Measurements from ENCODE around the gene PHF14.
"Not testable (repeated sequence)": the region's sequence is repeated elsewhere in the genome, so short reads cannot be mapped to it uniquely, and the experiment has no call there.

Gene PHF14

GRCh38 chr7:10990748-10991147 is 17.1 kb downstream of the PHF14 start:
- DNase-seq, result not testable (repeated sequence)

- DNase-seq, result peak; percentile 4
Measured at GRCh38 chr7:10995482-10996166, 22.0 kb downstream of the PHF14 start.

GRCh38 chr7:10998996-10999757 is 25.5 kb downstream of the PHF14 start:
- DNase-seq, result no peak

DNA sequence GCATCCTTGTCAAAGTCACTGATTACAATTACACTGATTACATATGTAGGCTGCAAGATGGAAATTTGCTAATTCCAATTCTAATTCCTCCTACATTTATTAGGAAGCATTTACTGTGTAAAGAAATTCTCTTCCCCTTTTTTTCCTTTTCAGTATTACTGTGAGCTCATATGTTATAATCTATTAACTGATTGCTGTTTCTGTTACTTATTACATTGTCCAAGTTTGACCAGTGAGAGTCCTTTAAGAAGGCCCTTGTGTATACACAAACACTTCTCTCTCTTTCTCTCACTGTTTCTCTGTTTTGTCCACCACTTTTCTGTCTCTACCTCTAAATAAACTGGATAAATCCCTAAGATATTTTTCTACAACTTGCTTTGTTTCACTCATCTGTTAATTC is 31.5 kb downstream of the PHF14 start:
- no peak for DNase-seq

GRCh38 chr7:11006291-11006690 is 32.6 kb downstream of the PHF14 start:
- DNase-seq, result no peak

DNA sequence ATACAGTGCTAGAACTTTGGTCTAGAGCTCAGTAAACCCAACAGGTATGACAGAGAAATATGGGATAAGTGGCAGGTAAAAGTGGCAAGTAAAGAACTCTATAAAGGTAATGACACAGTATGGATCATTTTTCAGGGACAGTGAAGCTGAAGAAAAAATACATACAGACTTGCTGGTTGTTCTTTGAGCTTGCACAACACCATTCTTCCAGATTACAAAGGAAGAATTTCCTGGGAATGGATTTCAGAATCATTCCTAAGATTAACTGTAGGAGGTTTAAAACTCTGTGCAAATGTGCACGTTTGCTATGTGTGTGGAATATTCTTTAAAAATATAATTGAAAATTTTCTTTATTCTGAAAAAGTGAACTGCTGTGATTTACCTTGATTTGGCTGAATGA is 36.0 kb downstream of the PHF14 start:
- no peak for DNase-seq

DNA sequence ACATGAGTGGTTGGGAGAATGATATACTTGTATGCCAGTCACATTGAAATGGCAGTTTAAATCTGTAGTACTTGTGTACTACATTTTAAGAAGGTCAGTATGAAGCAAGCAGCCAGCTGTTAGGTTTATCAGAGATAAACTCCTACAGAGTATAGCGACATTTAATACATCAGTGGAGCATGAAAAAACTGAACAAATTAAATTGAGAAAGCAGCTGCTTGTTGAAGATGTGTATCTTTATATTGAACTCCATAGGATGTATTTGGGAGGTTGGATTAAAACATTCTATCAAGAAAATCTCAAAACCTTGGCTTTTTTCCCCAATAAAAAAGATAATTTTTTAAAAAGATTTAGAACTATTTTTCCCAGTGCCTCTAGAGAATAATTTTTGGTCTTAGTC is 47.8 kb downstream of the PHF14 start:
- no peak for DNase-seq

GRCh38 chr7:11026452-11027359 is 53.0 kb downstream of the PHF14 start:
- DNase-seq, result no peak

- DNase-seq, result no peak
Measured at GRCh38 chr7:11035661-11036060, 62.0 kb downstream of the PHF14 start.

- no peak for DNase-seq
Measured at GRCh38 chr7:11039974-11040373, 66.3 kb downstream of the PHF14 start.

DNA sequence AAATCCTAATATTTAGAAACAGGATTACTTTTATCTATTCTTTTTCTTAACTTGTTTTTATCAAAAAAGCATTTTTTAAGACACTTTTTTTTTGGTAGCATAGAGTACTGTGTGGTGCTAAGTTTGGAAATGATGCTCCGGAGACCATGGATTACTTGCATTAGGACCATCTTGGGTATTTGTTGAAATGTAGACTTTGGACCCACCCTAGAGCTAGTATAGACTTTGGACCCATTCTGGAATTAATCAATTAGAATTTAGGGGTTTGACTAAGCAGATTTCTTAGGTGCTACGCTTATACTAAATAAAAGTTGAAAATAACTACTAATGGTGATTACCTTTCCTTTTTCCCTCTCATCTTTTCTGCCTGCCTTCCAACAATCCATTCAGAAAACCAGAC is 80.4 kb downstream of the PHF14 start:
- DNase-seq, result no peak

GRCh38 chr7:11060893-11061292 is 87.2 kb downstream of the PHF14 start:
- no peak for DNase-seq

- no peak for DNase-seq
Measured at GRCh38 chr7:11062110-11062509, 88.4 kb downstream of the PHF14 start.

DNA sequence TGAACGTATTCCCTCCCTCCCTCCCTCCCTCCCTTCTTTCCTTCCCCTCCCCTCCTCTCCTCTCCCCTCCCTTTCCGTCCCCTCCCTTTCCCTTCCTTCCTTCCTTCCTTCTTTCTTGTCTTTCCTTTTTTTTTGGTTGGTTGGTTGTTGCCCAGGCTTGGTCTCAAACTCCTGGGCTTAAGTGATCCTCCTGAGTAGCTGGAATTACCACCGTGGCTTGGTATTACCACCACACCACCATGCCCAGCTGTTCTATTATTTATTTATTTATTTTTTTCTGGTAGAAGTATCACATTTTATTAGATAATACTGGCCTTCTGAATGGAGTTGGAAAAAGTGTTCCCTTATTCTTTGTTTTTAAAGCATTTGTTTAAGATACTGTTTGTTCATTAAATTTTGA is 95.9 kb downstream of the PHF14 start:
- DNase-seq, result no peak

- DNase-seq, result no peak
Measured at GRCh38 chr7:11077816-11078215, 104.1 kb downstream of the PHF14 start.

GRCh38 chr7:11078247-11078834 is 104.7 kb downstream of the PHF14 start:
- DNase-seq, result no peak

DNA sequence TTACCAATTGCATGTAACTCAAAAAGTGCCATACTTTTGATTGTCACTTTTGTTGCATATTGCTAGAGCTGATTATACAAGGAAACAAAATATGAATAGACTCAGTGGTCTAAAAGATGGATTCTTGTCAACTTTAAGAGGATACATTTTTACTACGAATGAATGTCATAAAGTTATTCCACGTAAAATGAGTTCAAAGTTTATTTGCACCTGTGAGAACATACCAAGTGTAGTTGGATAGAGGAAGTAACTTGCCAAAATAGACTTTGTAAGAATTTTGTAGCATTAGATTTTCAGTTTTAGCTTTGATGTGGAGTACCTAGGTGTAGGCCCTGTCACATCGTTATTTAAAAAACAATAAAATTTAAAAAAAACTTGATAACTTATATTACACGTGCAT is 106.2 kb downstream of the PHF14 start:
- no peak for DNase-seq

DNA sequence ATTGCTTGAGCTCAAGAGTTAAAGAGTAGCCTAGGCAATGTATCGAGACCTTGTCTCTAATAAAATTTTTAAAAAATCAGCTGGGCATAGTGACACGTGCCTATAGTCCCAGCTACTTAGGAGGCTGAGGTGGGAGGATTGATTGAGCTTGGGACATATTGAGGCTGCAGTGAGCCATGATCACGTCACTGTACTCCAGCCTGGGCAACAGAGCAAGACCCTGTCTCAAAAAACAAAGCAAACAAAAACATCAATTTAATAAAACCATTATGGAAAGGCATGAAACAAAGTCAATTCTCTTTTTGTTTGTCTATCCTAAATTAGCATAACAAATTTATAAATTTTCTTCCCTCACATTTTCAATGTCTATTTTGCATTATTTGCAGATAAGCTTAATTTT is 108.4 kb downstream of the PHF14 start:
- DNase-seq, result no peak

DNA sequence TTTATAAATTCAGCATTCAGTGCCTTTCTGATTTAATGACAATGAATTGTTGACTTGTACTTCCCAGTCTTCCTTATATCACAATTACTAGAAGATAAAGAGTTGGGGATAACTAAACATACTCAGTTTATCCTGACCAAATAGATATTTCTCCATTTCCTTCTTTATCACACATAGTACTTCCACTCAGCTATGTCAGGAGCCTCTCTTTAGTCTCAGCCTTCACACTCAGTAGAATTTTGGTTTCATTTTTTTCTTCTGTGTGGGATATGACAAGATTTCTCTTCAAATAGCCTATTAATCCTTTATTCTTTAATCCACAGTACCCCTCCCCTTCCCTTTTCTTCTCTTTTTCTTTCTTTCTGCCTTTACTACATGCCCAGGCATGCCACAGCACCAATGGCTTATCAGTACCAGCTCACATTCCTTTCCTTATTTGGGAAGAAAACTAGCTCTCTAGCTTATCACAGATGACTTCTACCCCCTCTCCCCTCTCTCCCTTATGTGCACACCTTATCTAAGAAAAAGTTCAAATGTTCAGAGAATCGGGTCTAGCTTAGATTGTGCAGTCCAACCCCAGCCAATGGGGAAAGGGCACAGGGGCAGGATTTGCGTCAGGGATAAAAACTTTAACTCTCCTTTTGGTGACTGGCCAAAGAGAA is 109.0 kb downstream of the PHF14 start:
- DNase-seq, result no peak

- no peak for DNase-seq
Measured at GRCh38 chr7:11083214-11083568, 109.5 kb downstream of the PHF14 start.

DNA sequence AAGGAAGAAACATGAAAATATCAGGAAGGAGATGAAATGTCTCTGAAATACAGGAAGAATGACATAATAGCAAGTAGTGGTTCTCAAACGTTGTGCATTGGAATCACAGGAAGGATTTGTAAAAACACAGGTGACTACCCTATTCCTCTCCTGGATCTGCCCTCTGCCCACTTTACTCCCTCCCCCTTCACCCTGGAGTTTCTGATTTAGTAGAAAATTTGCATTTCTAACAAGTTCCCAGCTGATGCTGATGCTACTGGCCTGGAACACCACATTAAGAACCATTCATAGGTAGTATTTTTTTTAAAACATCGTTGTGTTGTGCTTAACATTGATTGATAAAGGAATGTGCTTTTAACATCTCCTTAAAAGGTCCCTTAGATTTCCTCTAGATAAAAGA is 130.9 kb downstream of the PHF14 start:
- DNase-seq, result no peak

- no peak for DNase-seq
Measured at GRCh38 chr7:11109659-11110058, 136.0 kb downstream of the PHF14 start.

All from activated gamma-delta T cell (primary cell).